AG10803 (cell line): ENCODE results near the gene NLRP3.

Source experiments
- DNase-seq: peaks from one replicate; pipeline ENCODE4 v3.0.0; 2010; ENCODE audit warnings: low read depth
- H3K4me3 ChIP-seq: 2 replicates; pipeline ENCODE4 v1.5.1; 2011; ENCODE audit warnings: mild to moderate bottlenecking, low read length, control low read depth
- CTCF ChIP-seq: conservative IDR thresholded peaks from 2 replicates; pipeline ENCODE4 v1.5.1; 2011; ENCODE audit warnings: mild to moderate bottlenecking, low read length, control low read depth, inconsistent platforms

The NLRP3 gene

GRCh38 chr1:247409869-247410544 lies 6.0 kb upstream of the NLRP3 start:
- no peak for TF ChIP-seq CTCF
- no peak for DNase-seq
- H3K4me3 ChIP-seq, result no peak overlapping the region

DNA sequence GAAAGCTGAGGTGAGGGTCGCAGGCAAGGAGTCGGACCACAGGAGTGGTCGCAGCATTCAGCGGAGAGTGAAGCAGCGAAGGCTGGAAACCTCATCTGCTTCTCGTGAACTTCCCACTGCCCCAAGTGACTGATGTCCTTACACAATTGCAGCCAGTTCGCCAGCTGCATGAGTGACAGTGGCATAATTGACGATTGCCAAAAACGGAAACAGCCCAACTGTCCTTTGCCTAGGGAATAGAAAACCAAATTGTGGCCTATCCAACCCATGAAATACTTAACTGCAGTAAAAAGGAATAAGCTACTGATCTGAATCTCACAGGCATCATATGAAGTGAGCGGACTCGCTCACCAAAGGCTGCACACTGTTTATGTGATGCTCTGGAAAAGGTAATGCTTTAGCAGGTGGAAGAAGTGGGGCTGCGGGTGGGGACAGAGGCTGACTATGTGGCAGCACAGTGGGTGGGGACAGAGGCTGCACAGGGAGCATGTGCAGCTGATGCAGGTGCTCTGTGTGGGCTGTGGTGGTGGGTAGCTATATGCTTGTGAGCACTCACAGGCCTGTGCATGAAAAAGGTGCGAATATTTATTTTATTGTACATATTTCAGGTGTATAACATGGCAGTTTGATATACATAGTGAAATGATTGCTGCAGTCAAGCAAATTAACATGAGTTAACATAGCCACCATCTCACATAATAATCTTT lies 4.2 kb upstream of the NLRP3 start:
- no peak overlapping the region for H3K4me3 ChIP-seq
- no peak for DNase-seq
- TF ChIP-seq CTCF, result no peak

DNA sequence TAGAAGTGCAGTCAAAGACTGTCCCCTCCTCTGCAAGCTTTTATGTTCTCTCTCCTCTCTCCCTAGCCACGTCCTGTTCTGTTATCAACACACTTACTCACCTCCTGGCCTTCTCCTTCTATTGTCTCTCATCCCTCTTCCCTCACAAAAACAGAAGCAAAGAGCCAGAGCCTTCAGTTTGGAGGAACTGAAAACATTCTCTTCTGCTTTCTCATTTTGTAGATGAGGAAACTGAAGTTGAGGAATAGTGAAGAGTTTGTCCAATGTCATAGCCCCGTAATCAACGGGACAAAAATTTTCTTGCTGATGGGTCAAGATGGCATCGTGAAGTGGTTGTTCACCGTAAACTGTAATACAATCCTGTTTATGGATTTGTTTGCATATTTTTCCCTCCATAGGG lies 1.9 kb downstream of the NLRP3 start:
- no peak for TF ChIP-seq CTCF
- H3K4me3 ChIP-seq, result no peak overlapping the region
- DNase-seq, result no peak

DNA sequence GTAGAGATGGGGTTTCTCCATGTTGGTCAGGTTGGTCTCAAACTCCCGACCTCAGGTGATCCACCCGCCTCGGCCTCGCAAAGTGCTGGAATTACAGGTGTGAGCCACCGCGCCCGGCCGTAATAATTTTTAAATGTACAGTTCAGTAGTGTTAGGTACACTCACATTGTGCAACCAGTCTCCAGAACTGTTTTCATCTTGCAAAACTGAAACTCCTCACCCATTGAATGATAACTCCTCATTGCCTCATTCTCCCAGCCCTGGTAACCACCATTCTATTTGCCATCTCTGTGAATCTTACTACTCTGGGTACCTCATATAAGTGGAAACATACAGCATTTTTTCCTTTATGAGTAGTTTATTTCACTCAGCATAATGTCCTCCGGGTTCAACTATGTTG lies 3.4 kb downstream of the NLRP3 start:
- H3K4me3 ChIP-seq, result no peak overlapping the region
- TF ChIP-seq CTCF, result no peak
- no peak for DNase-seq

DNA sequence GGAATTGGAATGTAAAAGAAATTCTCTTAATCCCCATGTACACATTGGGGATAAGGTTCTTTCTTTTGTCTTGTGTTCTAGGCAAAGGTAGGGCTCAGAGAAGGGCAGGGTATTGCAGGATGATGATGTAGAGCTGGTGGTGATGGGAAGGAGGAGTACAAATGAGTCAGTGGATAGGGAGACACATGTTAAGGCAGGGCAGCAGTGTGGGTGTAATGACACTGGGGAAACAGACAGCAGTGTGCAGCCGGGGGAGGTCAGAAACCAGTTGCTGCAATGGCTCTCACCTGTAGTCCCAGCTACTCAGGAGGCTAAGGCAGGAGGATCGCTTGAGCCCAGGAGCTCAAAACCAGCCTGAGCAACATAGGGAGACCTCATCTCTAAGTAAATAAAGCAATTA lies 5.1 kb downstream of the NLRP3 start:
- no peak for DNase-seq
- no peak overlapping the region for H3K4me3 ChIP-seq
- TF ChIP-seq CTCF, result no peak

DNA sequence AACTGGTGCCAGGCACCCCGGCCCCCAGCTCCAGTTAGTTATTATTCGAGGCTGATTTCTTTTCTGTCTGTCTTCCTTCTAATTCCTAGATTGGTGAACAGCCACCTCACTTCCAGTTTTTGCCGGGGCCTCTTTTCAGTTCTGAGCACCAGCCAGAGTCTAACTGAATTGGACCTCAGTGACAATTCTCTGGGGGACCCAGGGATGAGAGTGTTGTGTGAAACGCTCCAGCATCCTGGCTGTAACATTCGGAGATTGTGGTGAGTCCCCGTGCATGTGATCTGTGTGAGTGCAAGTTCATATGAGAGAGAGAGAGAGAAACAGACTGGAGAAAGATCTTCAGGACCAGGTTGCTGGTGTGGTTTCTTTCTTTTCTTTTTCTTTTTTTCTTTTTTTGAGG lies 13.5 kb downstream of the NLRP3 start:
- no peak overlapping the region for H3K4me3 ChIP-seq
- no peak for DNase-seq
- no peak for TF ChIP-seq CTCF

DNA sequence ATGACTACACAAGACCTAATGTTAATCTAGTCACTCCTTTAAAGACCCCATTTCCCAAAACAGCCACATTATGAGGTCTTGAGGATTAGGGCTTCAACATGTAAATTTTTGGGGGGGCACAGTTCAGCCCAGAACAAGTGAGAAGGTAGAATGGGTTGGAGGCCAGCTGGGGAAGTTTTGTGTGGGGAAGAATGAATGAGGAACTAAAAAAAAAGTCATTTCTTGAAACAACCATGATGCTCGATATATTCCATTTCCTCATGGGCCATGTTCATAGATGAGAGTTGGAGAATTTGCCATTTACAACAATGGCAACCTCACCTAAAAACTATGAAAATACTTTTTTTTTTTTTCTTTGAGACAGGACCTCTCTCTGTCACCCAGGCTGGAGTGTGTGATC lies 14.5 kb downstream of the NLRP3 start:
- DNase-seq, result no peak
- TF ChIP-seq CTCF, result no peak
- no peak overlapping the region for H3K4me3 ChIP-seq
